ENCODE data around the gene PTBP1.
A peak's percentile ranks its signal among the peaks of the same experiment; 100 is the strongest.

GRCh38 chr19:843836-844545 is 46.7 kb downstream of the PTBP1 start:
- TF ChIP-seq CTCF (IDR thresholded peaks at IDR 0.05; ENCODE audit: poor library complexity) = no peak
- peak; percentile 7 for TF ChIP-seq EZH2 (IDR thresholded peaks at IDR 0.05; ENCODE audit: borderline replicate concordance)
- TF ChIP-seq EZH2phosphoT487 (IDR thresholded peaks at IDR 0.05; ENCODE audit: low read depth, severe bottlenecking, unreplicated experiment) = no peak
